Mucosa of descending colon (tissue), 3 donors: ENCODE results near the gene PCARE. TPM values are rescaled to one million over a fixed set of nuclear protein-coding genes. Genes with fewer than 3 reads are reported as not detected.

Experiments
- ATAC-seq: fragments of 200-7000 bp; cut with Tn5 transposase; one replicate; pipeline ENCODE4 v1.9.1; 2020; ENCODE audit warnings: mild to moderate bottlenecking, moderate library complexity
- DNase-seq, 3 donors: peaks; one replicate each; pipeline ENCODE4 v3.0.0-alpha.2; 2020
- H3K36me3 ChIP-seq: fragments of 200-600 bp; one replicate; pipeline ENCODE4 v1.8.0; 2021; ENCODE audit warnings: low read depth, mild to moderate bottlenecking
- H3K4me1 ChIP-seq: fragments of 200-600 bp; one replicate; pipeline ENCODE4 v1.8.0; 2021; ENCODE audit warnings: low read depth, mild to moderate bottlenecking
- H3K4me3 ChIP-seq: fragments of 200-600 bp; one replicate; pipeline ENCODE4 v1.8.0; 2021; ENCODE audit warnings: mild to moderate bottlenecking
- H3K9me3 ChIP-seq: fragments of 200-600 bp; one replicate; pipeline ENCODE4 v1.8.0; 2021; ENCODE audit warnings: mild to moderate bottlenecking
- intact Hi-C, 2 donors: fragments of 100-400 bp; cut with DNase I in 1 of 2; cut with micrococcal nuclease in 1 of 2; formaldehyde crosslinking; loops; one replicate each; pipeline versions ENCODE4 v1.11.0 to v1.11.1; 2022; cut with DNase I, micrococcal nuclease
- total RNA-seq, 3 donors: library from RNA; stranded (reverse); fragmentation: NEBNext Ultra II Directional in 2 of 3; extraction: Animal tissue kit (Norgen Biotek cat#: 25700) in 2 of 3; gene quantifications; one replicate each; pipeline versions ENCODE4 v1.2.1 to v1.2.4, GENCODE V29; 2021 to 2023
- TF ChIP-seq, protein P1 (sequence below): fragments of 200-600 bp; IDR thresholded peaks from one replicate; pipeline ENCODE4 v1.8.0; 2022; ENCODE audit warnings: antibody characterized with exemption, mild to moderate bottlenecking
- donor health status: DM: no; HTN: no; CAD: no; lungs with moderate emphysema.
- donor health status: DM: no; HTN: no; CAD: no.
- donor health status: DM: no; HTN: yes; CAD: no.

Gene PCARE
- total RNA-seq, 3 donors from 2014 or later: not detected

GRCh38 chr2:29014331-29014730 is 60.0 kb downstream of the PCARE start:
- Histone ChIP-seq H3K36me3 (no peaks in the 10 kb centered on the region), H3K4me3 (no peak overlapping the region), H3K4me1 (peaks cover 4% of the 10 kb centered on the region), H3K9me3 (no peaks in the 10 kb centered on the region)
- DNase-seq (no peak), ATAC-seq (no peak)
- intact Hi-C loops: no loop called here
- TF ChIP-seq, protein P1, sequence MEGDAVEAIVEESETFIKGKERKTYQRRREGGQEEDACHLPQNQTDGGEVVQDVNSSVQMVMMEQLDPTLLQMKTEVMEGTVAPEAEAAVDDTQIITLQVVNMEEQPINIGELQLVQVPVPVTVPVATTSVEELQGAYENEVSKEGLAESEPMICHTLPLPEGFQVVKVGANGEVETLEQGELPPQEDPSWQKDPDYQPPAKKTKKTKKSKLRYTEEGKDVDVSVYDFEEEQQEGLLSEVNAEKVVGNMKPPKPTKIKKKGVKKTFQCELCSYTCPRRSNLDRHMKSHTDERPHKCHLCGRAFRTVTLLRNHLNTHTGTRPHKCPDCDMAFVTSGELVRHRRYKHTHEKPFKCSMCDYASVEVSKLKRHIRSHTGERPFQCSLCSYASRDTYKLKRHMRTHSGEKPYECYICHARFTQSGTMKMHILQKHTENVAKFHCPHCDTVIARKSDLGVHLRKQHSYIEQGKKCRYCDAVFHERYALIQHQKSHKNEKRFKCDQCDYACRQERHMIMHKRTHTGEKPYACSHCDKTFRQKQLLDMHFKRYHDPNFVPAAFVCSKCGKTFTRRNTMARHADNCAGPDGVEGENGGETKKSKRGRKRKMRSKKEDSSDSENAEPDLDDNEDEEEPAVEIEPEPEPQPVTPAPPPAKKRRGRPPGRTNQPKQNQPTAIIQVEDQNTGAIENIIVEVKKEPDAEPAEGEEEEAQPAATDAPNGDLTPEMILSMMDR: no peak

GRCh38 chr2:29013057-29013780 is 61.1 kb downstream of the PCARE start:
- DNase-seq: no peak
- no peak for ATAC-seq
- intact Hi-C loops: no loop called here
- no peaks in the 10 kb centered on the region for H3K36me3 ChIP-seq
- H3K9me3 ChIP-seq: no peaks in the 10 kb centered on the region
- TF ChIP-seq, protein P1: no peak
- H3K4me3 ChIP-seq: no peak overlapping the region
- H3K4me1 ChIP-seq: peaks cover 4% of the 10 kb centered on the region

DNA sequence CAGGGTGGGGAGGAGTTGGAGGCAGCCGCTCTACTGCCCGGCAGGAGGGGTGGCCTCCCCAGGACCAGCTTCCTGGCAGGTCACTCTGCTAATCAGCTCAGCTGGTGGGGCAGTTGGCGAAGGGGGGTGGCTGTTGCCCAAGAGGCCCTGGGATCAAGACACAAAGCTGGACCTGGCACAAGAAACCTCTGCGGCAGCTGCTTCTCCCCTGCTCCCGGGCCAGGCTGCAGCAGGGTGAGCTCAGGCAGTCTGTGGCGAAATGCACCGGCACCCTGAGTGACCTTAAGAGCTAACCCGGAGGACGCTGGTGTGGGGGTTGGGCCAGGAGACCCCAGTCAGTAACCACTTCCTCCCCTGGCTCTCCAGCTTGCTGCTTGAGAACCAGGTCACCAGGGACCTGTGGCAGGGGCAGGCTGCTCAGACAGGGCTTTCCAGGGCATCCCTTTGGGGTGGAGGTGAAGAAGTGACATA is 62.1 kb downstream of the PCARE start:
- H3K9me3 ChIP-seq: no peaks in the 10 kb centered on the region
- DNase-seq: peak; percentile 27 to 78 (median 57)
- intact Hi-C loops: no loop called here
- H3K4me3 ChIP-seq: no peak overlapping the region
- H3K4me1 ChIP-seq: peaks cover 4% of the 10 kb centered on the region
- peak; percentile 20 for ATAC-seq
- TF ChIP-seq, protein P1: no peak
- no peaks in the 10 kb centered on the region for H3K36me3 ChIP-seq

Other genes with a start within 250 kb of the PCARE start
- gene TRMT61B, start 204.2 kb downstream of the PCARE start, total RNA-seq: 10 to 100 TPM in 1 of 3 donors, 1 to 10 TPM in 2; 9.4 to 12.4 (median 9.6) TPM
- gene WDR43, start 179.9 kb downstream of the PCARE start, total RNA-seq: 10 to 100 TPM; 34.4 to 40.9 (median 37.6) TPM
- gene TOGARAM2, start 93.2 kb downstream of the PCARE start, total RNA-seq: 1 to 10 TPM in 1 of 3 donors, under 1 TPM in 2; 0.58 to 3.2 (median 0.81) TPM
- gene CLIP4, start 40.9 kb upstream of the PCARE start, total RNA-seq: 10 to 100 TPM in 1 of 3 donors, 1 to 10 TPM in 2; 2.6 to 48.1 (median 8.3) TPM